GM12801 (cell line): ENCODE measurements around the gene OAS3.

Experiments used
- TF ChIP-seq, protein P1 (sequence below): IDR thresholded peaks from one replicate; pipeline ENCODE4 v1.5.1; 2011; ENCODE audit warnings: control low read depth; ENCODE audit not compliant: insufficient read length; ENCODE audit errors: extremely low read depth

Gene OAS3, protein sequence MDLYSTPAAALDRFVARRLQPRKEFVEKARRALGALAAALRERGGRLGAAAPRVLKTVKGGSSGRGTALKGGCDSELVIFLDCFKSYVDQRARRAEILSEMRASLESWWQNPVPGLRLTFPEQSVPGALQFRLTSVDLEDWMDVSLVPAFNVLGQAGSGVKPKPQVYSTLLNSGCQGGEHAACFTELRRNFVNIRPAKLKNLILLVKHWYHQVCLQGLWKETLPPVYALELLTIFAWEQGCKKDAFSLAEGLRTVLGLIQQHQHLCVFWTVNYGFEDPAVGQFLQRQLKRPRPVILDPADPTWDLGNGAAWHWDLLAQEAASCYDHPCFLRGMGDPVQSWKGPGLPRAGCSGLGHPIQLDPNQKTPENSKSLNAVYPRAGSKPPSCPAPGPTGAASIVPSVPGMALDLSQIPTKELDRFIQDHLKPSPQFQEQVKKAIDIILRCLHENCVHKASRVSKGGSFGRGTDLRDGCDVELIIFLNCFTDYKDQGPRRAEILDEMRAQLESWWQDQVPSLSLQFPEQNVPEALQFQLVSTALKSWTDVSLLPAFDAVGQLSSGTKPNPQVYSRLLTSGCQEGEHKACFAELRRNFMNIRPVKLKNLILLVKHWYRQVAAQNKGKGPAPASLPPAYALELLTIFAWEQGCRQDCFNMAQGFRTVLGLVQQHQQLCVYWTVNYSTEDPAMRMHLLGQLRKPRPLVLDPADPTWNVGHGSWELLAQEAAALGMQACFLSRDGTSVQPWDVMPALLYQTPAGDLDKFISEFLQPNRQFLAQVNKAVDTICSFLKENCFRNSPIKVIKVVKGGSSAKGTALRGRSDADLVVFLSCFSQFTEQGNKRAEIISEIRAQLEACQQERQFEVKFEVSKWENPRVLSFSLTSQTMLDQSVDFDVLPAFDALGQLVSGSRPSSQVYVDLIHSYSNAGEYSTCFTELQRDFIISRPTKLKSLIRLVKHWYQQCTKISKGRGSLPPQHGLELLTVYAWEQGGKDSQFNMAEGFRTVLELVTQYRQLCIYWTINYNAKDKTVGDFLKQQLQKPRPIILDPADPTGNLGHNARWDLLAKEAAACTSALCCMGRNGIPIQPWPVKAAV

DNA sequence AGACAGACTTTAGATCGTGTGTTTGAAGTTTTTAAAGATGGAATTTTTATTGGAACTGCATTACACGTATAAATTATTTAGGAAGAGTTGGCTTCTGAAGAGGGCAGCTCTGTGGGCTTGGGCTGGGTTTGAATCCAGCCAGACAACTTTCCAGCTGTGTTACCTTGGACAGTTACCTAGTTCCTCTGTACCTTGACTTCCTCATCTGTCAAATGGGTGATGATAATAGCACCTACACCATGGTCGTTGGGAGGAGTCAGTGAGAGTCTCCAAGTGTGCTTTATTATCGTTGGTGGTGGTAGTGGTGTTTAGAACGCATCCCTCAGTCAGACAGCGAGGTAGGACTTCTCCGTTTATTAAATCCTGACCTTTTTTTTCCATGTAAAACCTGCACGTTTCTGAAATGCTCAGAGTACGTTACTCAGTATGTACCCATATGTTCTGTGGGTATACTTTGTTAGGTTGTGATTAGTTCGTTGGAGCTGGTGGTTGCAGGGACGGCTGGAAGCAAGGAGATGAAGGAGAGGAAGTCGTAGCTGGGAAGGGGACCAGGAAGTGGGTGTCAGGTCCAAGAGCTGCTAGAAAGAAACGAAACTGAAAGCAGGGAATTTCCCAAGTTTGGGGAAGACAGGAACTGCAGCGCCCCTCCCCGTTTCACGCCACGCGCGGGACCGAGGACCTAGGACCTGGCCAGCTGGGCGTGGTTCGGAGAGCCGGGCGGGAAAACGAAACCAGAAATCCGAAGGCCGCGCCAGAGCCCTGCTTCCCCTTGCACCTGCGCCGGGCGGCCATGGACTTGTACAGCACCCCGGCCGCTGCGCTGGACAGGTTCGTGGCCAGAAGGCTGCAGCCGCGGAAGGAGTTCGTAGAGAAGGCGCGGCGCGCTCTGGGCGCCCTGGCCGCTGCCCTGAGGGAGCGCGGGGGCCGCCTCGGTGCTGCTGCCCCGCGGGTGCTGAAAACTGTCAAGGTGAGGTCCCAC, at the start of gene OAS3:
Gene OAS3, plus strand, starts transcription at position 734 of the 979 bp plus-strand sequence. Its CDS starts 57 bp downstream, at position 791.
- TF ChIP-seq, protein P1, sequence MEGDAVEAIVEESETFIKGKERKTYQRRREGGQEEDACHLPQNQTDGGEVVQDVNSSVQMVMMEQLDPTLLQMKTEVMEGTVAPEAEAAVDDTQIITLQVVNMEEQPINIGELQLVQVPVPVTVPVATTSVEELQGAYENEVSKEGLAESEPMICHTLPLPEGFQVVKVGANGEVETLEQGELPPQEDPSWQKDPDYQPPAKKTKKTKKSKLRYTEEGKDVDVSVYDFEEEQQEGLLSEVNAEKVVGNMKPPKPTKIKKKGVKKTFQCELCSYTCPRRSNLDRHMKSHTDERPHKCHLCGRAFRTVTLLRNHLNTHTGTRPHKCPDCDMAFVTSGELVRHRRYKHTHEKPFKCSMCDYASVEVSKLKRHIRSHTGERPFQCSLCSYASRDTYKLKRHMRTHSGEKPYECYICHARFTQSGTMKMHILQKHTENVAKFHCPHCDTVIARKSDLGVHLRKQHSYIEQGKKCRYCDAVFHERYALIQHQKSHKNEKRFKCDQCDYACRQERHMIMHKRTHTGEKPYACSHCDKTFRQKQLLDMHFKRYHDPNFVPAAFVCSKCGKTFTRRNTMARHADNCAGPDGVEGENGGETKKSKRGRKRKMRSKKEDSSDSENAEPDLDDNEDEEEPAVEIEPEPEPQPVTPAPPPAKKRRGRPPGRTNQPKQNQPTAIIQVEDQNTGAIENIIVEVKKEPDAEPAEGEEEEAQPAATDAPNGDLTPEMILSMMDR = no peak

DNA sequence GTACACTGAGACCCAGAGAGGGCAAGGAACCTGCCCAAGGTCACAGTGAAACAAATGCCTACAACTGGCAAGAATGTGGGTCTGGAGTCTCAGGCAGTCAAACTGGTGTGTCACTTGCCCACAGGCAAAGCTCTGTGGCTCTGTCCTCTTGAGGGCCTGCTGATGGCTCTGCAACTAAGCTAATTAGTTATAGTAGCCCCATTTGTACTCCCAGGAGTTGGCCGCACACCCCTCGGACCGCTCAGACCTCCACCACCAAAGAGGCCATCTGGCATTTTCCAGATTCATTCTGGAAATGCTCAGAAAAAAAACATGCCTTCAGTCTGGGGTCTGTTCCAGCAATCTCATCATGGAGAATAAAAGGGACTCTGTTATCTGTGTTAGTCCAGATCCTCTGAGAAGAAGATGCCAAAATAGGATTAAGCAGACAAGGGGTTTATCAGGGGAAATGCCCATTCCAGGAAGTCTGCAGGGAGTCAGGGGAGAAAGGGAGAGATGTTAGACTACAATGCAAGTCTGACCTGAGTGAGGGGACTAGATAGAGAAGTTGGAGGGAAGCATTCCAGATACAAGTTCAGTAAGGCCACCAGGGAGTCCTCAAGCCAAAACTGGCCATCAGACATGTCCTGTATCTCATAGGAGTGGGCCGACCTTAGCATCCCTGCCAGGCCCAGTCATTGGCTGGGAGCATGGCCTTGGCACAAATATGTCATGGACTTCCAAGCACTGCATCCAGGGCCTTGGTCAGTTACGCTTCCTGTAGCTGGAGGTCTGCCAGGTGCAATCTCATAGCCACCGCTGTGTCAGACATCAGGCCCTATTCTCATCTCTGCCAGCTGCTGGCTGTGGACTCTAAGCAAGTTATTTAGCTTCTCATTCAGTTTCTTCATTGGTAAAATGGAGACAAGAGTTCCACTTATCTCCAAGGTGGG, 46.9 kb upstream of the OAS3 start:
- TF ChIP-seq, protein P1 = no peak

DNA sequence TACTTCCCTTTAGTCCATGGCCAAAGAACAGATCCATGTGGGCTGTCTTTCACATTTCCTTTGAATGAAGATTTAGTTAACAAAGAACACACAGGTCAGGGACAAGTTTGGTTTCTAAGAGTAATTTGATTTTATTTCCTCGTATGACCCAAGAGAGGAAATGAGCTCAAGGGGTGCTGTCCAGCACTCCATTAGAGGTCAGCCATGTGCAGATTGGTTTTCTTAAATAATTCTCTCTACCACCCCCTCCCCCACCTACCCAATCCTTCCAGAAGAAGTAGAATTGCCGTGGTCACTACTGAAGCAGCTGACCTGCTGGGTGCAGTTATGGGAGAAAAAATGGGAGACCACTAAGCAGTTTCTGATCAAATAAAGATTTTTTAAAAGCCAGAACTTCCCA, 45.4 kb upstream of the OAS3 start:
- TF ChIP-seq, protein P1 = no peak

DNA sequence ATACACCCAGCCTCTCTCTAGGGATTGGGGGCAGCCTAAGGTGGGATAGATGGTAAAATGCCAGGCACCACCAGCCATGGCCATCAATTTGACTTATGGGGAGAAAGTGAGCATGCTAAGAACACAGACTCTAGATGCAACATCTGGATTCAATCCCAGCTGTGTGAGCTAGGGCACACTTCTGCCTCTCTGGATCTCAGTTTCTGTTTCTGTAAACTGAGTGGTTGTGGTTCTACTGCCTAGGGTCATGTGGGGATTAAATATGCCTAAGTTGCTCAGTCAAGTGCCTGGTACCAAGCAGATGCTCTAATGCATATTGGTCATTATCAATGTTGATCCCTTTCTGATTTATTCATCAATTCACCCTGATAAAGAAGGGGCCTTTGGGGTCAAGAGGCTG, 44.1 kb upstream of the OAS3 start:
- TF ChIP-seq, protein P1 = no peak

DNA sequence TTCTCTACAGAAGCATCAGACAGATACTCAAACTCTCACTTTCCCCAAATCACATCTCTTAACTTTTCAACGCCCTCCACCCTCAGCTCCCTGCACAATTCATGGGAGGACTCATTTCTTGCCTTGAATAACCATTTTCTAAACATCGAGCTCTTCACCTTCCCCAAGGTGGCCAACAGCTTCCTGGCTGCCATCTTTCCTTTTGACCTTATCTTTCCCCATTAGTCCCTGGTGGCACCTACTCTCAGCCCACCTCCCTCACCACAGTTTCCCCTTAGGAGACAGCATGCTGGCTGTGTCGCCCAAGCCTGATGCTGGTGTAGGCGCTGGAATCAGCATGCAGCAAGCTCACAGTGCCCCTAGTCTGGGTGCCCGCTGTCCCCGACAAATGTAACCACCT, 39.9 kb upstream of the OAS3 start:
- TF ChIP-seq, protein P1 = no peak

DNA sequence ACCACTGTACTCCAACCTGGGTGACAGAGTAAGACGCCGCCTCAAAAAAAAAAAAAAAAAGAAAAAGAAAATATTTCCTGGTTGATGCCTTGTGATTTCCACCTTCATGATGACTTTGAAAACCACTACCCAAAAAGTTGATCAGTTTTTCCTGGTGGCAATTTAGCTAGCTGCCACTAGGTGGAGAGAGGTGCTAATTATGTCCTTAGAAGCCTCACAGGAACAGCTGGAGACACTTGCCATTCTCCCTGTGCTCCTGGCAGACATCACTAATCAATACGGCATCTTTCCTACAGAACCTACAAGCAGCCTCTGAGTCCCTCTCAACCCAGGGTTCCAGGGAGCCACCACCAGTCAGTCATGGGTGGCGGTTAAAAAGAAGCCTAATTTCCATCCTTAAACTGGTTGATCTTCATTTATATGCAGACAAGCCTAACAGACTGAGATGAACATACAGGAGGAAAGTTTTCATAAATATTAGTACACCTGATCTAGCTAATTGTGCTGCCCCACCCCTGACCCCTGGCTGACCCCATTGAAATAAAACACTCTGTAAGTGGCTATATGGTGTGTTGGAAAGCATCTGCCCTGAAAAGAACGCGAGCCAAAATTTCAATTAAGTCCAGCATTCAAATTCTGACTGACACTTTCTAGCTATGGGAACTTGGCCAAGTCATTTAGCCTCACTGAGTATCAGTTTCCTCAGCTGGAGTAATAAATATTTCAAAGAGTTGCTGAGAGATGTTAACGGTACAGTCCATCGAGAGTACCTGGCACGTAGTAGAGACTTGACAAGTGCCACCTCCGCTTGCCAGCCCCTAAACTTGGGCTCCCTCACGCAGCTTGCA, 37.8 kb upstream of the OAS3 start:
- TF ChIP-seq, protein P1 = peak; percentile 90
